ENCODE measurements around the gene EDN2.

EDN2 gene

DNA sequence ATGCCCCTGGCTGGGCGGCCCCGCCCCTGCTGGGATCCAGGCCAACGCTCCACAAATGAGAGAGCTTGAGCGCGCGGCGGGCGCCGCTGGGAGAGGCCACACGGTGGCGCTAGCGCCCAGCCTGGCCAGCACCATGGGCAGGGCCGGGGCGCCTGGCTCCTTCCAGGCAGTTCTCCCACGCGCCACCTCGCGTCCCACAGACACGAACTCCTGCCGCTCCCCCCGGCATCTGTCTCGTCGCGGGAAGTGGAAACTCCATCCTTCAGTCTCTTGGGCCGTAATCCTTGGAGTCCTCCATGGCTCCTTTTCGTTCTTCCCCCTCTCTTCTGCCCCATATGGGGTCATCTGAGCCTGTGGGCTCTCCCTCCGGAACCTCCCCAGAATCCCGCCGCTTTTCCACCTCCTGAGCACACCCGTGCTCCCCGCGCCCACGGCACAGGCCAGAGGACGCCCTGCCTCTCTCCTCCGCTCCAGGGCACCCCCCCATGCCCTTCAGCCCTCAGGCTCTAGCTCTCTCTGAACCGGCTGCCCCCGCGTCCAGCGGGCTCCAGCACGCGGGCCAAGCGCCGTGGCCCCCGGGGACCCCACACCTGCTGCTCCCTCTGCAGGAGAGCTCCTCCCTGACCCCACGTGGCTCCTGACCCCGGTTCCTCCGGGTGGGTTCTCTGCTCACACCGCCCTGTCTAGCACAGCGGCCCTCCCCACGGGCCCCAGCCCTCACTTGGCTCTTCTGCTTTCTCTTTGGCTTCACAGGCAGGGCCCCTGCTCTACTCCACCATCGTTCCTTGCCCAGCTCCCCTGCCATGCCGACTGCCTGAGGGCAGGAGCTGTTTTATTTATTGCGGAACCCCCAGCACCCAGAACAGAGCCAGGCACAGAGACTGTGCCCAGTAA is 31.9 kb upstream of the EDN2 start:
- FAIRE-seq = no peak

DNA sequence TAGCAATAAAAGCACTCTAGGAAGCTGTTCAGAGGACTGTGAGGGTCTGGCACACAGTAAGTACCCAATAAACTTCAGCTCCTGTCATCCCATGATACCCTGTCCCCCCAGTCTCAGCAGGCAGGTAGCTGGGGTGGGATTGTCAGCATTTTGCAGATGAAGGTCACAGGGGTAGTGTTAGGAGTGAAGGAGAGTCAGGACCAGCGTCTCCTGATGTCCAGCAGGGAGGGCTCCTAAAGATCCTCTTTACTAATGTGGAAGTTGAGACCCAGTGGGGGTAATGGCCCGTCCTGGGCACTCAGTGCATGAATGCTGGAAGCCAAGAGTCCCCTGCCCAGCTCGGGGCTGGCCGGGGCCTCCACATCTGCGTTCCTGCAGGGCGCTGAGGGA is 31.3 kb upstream of the EDN2 start:
- no peak for FAIRE-seq

DNA sequence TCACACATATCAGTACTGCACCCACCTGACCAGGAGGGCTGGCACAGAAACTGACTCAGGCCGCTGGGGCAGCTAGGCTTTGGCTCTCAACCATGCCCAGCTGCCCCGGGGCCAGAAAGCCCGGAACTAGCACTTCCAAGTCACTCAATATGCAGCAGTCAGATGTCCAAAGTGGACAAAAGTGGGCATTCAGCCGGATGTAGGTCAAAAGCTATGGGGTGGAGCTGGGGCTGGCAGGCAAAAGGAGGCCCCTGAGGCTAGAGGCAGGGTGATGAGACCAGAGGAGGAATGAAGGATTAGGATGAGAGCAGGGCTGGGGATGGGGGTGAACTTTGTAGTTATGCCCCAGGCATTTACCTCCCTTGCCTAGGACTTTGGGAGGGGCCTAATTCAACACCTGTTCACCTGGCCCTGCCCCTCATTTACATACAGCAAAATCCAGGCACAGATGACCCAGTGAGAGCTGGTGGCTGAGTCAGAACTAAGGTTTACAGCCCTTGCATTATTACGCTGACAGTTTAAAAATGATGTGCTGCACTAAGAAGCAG is 30.7 kb upstream of the EDN2 start:
- FAIRE-seq = no peak

DNA sequence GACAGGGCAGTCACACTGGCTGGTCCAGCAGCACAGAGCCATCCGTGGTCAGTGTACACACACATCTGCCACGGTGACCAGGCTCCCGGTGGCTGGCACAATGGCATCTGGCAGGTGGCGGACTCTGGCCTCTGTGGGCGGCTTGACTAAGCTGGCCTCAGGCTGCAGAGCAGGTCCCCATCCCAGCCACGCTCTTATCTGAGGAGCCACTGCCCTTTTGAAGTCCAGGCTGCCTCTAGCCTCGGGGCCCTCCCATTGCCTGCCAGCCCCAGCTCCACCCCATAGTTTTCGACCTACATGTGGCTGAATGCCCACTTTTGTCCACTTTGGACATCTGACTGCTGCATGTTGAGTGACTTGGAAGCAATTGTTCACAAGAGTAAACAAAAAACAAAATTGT is 29.9 kb upstream of the EDN2 start:
- FAIRE-seq = no peak

DNA sequence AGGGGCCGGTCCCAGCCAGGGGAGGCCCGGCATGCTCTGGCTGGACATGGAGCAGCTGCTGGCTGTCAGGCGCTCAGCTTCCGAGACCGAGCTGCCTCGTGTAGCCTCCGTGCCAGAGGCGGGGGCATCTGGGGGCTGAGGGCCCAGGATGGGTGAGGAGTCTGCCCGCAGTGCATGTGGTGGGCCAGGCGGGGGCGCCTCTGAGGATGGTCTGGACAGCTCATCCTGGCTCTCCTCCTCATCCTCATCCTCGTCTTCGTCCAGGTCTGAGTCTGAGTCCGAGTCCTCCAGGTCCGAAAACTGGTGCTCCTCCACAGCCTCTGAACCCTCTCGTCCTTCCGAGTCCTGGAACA is 28.9 kb upstream of the EDN2 start:
- no peak for FAIRE-seq

DNA sequence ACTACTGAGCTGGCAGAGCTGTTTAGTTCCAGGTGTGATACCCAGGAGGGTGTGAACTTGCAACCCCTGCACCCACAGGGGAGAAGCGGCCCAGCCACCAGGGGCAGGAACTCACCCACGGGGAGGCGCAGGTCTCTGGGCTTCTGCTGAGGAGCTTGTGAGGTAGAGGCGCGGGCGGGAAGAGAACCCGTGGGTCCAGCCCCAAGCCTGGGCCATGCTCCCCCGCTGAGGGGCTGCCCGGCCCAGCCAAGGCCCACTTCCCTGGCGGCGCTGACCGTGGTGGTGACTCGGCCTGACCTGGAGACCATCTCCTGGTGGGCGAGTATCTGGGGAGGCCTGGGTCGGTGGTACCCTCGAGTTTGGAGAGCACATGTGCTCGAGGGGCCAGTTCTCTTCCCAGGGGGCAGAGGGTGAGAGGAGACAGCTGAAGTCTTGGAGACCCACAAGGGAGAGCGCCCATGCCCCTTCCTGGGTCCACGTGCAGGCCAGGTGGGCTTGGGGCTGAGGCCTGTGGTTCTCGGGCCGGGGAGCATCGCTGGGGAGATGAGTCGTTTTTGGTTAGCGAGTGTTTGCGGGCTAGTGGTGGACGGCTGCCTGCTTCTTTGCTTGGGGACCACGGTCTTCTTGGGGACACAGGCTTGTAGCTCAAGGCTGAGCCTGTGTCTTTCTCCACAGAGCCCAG is 28.4 kb upstream of the EDN2 start:
- no peak for FAIRE-seq

DNA sequence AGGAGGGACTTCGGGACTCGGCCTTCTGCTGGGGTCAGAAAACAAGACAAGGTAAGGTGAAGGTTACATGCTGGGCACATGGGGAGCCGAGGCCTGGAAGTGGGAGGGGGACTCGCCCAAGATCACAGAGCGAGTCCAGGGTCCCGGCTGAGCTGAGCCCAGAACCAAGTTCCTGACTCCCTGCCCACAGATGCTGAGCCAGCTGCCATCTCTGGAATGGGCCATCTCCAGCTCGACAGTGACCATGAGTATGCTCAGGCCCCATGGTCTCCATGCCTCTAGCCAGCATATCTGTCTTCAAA is 26.7 kb upstream of the EDN2 start:
- no peak for FAIRE-seq

DNA sequence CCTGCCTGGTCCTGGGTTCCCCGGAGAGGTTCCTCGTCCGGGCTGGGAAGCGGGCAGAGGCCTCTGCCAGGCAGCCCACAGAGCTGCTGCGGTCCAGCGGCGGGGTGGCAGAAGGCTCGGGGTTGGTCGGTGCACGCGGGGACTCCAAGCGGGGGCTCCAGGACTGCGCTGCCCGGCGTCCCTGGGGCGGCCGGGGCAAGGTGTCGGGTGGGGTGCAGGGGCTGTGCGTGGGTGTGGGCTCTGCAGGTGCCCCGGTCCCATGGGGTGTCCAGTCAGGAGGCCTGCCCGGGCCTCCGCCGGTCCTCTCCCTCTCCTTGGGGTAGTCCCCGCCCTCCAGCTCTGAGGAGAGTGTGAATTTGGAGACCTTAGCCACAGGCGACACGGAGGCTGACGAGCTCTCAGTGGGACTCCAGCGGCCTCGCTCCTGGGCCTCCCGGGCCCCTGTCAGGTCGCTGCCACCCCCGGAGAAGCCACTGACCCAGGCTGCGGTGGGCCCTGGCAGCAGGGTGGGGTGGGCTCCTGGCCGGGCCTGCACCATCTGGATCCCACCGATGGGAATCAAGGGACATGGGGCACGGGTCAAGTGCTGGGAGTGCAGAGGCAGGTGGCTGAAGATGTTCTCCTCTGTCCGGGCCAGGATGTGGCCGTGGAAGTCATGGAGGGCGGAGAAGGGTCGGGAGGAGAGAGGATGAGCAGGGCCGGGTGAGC is 26.2 kb upstream of the EDN2 start:
- no peak for FAIRE-seq

DNA sequence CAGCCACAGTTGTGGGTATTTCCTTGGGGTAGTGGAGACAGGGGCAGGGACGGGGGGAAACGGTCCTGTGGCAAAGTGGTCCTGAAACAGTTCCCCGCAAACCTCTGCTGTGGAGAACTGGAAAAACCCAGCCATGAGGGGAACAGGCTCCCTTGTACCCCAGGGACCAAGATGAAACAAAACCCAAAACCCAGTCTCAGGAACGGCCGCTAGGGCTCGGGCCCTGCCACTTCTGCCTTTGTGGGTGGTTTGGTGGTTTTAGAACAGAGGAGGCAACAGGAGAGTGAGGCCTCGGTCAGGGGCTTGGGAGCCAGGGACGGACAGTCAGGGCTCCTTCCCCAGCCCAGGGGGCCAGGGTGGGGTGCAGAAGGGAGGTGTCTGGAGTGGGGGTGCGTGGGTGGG is 24.8 kb upstream of the EDN2 start:
- no peak for FAIRE-seq

DNA sequence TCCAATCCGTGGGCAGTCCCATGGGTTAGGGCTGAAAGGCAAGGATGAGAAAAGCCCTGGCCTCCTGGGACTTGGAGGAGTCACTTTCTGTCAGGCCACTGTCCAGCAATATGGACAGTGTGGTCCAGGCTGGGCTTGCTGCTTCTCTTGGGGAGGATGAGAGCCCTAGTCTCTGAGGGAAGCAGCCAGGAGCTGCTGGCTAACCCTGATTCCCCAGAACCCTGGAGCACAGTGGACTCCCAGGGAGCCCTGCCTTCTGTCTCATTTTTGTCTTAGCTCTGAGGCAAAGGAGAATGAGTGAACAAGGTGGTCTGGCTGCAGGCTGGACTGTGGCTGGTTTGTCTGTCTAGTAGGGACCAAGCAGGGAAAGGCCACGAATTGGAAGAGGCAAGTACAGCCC is 23.8 kb upstream of the EDN2 start:
- no peak for FAIRE-seq

DNA sequence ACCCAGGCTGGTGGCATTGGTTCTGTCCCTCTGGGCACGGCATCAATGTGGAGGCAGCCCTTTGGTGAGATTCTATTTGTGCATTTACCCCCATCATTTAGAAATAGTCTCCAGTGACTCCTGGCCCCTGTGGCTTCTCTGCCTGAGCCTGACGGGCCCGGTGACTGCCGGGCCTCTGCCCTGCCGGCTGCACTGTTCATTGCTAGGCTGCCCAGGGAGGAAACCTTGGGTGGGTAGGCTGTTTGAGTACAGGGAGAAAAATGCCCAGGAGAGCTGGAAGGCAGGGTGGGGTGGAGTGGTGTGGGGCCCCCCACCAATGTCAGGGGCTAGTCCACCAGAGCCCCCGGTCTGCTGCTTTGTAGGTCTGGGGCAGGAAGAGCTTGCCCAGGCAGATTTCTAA is 23.4 kb upstream of the EDN2 start:
- FAIRE-seq = no peak

DNA sequence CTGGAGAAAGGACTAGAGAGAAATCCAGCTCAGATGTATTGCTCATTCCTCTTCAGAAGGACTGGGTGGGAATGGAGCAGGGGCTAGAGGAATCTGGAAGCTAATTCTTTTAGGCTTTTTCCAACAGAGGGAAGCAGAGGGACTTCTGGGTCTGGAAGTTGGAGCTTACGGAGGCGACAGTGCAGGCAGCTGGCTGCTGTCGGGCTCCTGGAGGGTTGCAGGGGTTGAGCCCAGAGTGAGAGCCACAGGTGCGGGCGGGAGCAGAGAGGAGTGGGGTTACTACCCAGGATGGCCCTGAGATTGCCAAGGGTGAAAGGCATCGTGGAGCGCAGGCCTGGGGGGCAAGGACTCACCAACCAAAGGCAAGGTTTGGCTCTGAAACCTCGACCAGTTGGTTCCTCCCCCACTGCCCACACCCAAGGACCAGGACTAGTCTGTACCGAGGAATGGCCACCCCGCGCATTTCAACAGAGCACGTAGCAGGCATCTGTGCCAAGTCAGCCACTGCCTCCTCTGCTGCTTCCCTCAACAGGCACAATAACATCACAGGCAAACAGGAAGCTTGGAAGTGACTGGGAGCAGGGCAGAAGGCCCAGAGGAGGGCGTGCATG is 22.7 kb upstream of the EDN2 start:
- FAIRE-seq = no peak

DNA sequence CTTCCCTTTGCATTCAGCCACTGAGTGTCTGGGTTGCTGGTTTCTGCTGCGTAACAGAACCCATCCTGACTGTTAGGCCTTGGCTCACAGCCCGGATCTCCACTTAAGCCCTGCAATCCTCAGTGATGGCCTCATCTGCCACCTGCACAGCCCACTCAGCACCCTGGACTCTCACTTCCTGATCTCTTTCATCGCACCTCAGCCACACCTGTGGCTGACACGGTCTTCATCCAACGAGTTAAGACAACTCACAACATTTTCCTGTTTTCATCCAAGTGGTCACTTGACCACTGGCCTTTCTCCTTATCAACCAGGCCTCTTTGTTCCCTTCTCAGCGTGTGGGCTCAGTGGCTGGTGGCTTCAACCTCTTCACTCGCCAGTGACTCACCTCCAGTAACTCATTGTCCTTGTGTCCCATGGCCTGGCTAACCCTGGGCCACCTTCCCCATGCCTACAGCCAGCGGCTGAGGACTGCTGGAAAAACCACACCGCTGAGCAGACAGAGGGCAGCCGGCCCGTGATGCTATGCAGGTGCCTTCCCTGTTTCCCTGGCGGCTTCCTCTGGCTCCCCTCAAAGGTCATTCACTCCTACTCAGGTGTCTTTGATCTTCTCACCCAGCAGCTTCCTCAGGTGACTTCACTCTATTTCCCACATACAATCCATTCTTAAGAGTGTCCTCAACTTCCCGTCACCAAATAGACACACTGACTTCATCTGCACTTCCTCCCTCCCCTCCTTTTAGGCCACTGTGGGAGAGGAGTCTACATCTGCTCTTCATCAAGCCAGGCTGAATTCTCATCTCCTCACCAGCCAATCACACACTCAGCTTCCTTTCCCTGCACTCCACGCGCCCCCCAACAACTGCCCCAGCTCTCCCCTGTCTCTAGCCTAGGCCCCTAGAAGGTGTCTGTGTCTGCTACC is 19.9 kb upstream of the EDN2 start:
- no peak for FAIRE-seq

DNA sequence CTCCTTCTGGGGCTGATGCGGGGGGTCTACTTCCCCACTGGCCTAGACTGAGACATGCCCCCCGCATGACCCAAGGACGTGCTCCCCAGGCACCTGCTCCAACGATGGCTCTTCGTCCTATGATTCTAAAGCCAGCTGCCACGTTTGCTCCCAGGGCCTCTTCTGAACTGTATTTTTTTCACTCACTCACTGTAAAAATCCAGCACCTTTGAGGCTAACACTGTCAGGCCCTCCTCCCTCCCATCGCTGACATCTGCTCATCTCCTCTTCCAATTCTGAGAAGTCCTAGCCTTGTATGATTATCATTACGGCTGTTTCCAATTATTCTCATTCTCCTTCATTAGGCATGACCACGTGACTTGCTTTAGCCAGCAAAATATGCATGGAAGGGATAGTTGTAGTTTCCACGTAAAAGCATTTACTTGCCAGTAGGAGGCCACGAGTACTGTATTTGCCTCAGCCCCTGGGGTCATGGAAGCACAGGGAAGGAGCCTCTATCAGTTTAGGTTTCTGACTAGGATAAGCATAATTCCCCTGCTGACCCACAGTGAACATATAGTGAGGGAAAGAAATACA is 19.1 kb upstream of the EDN2 start:
- no peak for FAIRE-seq

DNA sequence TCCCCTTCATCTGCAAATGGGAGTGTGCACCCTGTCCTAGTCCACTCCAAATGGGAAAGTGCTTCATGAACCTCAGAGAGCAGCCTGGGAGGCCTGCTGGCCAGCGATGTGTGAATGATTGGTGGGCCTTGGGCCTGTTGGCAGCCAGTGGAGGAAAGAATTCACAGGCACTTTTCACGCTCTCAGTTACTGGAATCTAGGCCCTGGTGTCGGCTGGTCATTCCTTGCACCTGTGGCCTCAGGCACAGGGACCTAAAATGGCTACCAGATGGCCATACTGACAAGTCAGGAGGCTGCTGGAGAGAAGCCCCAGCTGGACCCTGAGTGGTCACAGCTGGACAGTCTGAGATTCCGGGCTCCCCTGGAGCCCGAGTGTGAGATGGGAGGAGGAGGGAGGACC is 18.4 kb upstream of the EDN2 start:
- FAIRE-seq = no peak

DNA sequence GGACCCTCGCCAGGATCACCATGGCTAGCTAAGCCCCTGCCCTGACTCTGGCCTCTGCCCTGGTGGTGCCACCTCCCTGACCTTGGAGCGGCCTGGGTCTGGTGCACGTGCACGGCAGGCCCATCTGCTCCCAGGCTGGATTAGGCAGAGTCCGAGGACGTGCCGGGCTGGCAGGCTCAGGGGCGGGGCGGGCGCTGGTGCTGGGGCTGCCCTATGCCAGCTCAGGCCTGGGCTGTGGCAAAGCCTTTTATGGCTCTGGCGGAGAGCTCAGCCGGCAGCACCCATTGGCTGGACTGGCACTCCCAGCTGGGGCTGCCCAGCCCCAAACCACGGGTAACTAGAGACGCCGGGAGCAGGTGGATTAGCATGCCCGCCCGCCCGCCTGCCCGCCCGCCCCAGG is 17.1 kb upstream of the EDN2 start:
- FAIRE-seq = no peak

DNA sequence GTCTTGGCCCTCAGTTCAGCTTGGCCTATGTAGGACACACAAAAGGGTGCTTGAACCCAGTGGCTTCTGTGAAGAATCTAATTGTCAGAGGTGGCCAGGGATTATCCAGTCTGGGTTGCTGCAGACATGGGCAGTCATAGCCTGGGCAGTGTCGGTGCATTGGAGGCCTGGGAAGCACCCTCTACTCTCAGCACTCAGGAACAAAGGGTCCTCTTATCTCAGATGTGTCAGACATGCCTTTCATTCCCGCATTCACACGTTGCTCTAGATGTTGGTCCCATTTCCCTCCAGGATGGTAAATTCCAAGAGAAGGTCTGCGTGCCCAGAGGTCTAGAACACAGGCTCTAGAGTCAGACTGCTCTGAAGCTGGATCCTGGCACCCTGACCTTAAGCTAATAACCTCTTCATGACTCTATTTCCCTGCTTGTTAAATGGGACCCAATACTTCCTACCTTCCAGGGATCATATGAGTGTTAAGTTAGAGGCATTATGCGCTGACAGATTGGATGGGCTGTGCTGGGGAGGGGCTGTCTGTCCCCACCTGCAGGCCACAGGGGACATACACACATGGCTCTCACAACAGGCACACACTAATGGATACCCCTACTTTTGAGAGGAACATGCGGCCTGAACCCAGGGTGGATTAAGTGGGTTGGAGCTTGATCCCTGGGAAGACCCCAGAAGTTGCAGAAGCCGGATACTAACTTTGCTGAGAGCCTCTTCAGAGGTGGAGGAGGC is 16.5 kb upstream of the EDN2 start:
- FAIRE-seq = no peak

DNA sequence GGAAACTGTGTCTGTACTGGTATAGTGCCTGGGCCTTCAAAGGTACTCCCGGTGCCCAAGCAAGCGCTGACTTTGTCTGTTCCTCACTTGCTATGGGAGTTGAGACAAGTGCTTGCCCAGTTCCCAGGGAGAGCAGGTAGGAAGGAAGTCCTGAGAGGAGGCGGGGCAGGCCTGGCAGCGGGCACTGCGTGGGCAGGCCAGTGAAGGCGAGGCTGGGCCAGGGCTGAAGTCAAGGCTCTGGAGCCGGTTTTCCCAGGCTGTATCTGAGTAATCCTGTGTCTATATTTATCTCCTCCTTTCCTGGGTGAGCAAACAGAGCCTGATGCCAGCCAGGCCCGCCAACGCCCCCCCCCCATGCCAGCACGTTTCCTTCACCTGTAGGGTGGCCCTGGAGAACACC is 15.9 kb upstream of the EDN2 start:
- no peak for FAIRE-seq

DNA sequence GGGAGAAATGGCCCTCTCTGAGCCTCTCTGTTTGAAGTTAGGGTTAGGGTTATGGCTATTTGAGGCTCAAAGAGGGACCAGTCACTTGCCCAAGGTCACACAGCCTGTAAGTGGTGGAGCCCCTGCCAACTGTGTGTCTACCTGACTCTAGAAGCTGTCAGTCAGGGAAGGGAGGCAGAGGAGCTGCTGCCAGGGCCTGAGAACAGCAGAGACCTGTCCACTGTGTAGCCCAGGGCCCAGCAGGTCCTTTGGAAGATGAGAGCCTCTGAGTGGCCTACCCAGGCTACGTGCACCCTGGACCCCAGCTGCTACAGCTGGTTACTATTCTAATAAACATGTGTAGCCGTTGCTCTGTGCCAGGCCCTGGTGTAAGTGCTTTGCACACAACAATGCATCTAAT is 15.1 kb upstream of the EDN2 start:
- FAIRE-seq = no peak

DNA sequence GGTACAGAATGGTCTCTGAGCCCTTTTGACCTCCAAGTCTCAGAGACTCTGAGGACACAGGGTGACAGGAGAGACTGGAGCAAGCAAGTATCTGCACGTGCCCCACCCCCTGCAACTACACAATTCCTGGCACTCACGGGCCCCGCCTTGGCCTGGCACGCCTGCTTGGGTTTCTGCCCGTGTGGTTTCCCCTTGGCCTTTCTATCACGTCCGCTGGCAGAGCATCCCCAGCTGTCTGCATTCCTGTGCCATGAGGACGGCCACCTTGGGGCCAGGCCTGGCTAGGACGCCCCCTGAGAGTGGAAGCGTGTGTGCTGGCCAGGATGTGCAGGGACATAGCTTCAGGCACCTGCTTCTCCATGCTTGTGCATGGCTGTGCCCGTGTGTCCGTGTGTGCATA is 14.3 kb upstream of the EDN2 start:
- no peak for FAIRE-seq

DNA sequence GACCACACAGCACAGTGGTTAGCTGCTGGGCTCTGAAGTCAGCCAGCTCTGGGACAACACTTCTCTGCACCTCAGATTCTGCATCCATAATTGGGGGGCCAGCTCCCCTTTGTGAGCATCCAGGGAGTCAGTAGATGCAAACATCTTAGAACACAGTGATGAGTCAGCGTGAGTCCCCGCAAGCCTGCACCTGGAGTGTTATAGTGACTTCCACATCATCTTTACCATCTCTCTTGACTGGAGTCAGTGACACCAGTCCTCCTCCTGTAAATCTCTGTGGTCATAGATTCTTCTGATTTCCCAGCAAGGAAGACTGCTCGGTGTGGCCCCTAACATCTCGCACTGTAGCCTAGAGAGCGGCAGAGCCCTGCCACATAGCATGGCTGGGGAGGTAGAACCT is 13.9 kb upstream of the EDN2 start:
- FAIRE-seq = no peak

Data from colon (tissue), 2 donors.